Astrocyte (in vitro differentiated cells and primary cell): Measurements from ENCODE around the gene RCCD1.

ENCODE experiments used
- EZH2 ChIP-seq: IDR thresholded peaks from 2 replicates; pipeline ENCODE4 v1.6.1; 2012; ENCODE audit warnings: mild to moderate bottlenecking, low read length, inconsistent platforms; ENCODE audit not compliant: insufficient read depth
- TF ChIP-seq, protein P1 (sequence below): IDR thresholded peaks from 2 replicates; pipeline ENCODE4 v1.5.1; 2011; ENCODE audit warnings: low read depth, mild to moderate bottlenecking, inconsistent platforms, low read length, moderate library complexity; ENCODE audit not compliant: insufficient read depth

GRCh38 chr15:90907051-90907660 lies 47.5 kb upstream of the RCCD1 start:
- TF ChIP-seq, protein P1, sequence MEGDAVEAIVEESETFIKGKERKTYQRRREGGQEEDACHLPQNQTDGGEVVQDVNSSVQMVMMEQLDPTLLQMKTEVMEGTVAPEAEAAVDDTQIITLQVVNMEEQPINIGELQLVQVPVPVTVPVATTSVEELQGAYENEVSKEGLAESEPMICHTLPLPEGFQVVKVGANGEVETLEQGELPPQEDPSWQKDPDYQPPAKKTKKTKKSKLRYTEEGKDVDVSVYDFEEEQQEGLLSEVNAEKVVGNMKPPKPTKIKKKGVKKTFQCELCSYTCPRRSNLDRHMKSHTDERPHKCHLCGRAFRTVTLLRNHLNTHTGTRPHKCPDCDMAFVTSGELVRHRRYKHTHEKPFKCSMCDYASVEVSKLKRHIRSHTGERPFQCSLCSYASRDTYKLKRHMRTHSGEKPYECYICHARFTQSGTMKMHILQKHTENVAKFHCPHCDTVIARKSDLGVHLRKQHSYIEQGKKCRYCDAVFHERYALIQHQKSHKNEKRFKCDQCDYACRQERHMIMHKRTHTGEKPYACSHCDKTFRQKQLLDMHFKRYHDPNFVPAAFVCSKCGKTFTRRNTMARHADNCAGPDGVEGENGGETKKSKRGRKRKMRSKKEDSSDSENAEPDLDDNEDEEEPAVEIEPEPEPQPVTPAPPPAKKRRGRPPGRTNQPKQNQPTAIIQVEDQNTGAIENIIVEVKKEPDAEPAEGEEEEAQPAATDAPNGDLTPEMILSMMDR: no peak
- TF ChIP-seq EZH2: no peak
